Nucleus accumbens (tissue), 56 donors: ENCODE results near the gene MDGA2.

Experiments used
- DNase-seq, 56 donors: peaks; one replicate each; lab custom pipeline; 2025; lab: John Stamatoyannopoulos, UW

The MDGA2 gene

GRCh38 chr14:47509957-47510356, 165.4 kb downstream of the MDGA2 start:
- DNase-seq, result no peak

GRCh38 chr14:47507861-47508260, 167.5 kb downstream of the MDGA2 start:
- no peak for DNase-seq

- no peak for DNase-seq
Observed at GRCh38 chr14:47500369-47500768, 175.0 kb downstream of the MDGA2 start.

- no peak for DNase-seq
Observed at GRCh38 chr14:47490766-47491165, 184.6 kb downstream of the MDGA2 start.

- DNase-seq, result no peak
Observed at GRCh38 chr14:47490353-47490752, 185.1 kb downstream of the MDGA2 start.

GRCh38 chr14:47485421-47485820, 190.0 kb downstream of the MDGA2 start:
- DNase-seq, result no peak

- DNase-seq, result no peak
Observed at GRCh38 chr14:47483449-47483848, 192.0 kb downstream of the MDGA2 start.

- DNase-seq, result no peak
Observed at GRCh38 chr14:47471075-47471474, 204.3 kb downstream of the MDGA2 start.

GRCh38 chr14:47466916-47467315, 208.5 kb downstream of the MDGA2 start:
- no peak for DNase-seq

GRCh38 chr14:47454025-47454424, 221.4 kb downstream of the MDGA2 start:
- no peak for DNase-seq

- DNase-seq, result no peak
Observed at GRCh38 chr14:47447076-47447475, 228.3 kb downstream of the MDGA2 start.

- peak in 3 of 56 donors; percentile 1 to 9 (median 1) for DNase-seq
Observed at GRCh38 chr14:47442211-47442610, 233.2 kb downstream of the MDGA2 start.

GRCh38 chr14:47439953-47440352, 235.5 kb downstream of the MDGA2 start:
- DNase-seq, result no peak

GRCh38 chr14:47438650-47439140, 236.7 kb downstream of the MDGA2 start:
- DNase-seq, result peak in 15 of 56 donors; percentile 6 to 42 (median 23)

GRCh38 chr14:47435331-47435965, 240.0 kb downstream of the MDGA2 start:
- DNase-seq, result peak in 1 of 56 donors; percentile 11

GRCh38 chr14:47427629-47428028, 247.8 kb downstream of the MDGA2 start:
- no peak for DNase-seq

- DNase-seq, result no peak
Observed at GRCh38 chr14:47425302-47425701, 250.1 kb downstream of the MDGA2 start.

- DNase-seq, result no peak
Observed at GRCh38 chr14:47422191-47422590, 253.2 kb downstream of the MDGA2 start.

GRCh38 chr14:47411523-47411922, 263.9 kb downstream of the MDGA2 start:
- no peak for DNase-seq

GRCh38 chr14:47392326-47392725, 283.1 kb downstream of the MDGA2 start:
- DNase-seq, result no peak

- peak in 2 of 56 donors; percentile 2 for DNase-seq
Observed at GRCh38 chr14:47390831-47391504, 284.4 kb downstream of the MDGA2 start.

- no peak for DNase-seq
Observed at GRCh38 chr14:47389535-47389934, 285.9 kb downstream of the MDGA2 start.
